ENCODE data around the gene PIEZO1. TPM values are rescaled to one million over a fixed set of nuclear protein-coding genes. Genes with fewer than 3 reads are reported as not detected.

PIEZO1 gene
- total and polyA plus RNA-seq, 2 donors (not counting 1 experiment from before 2014, with no cell fraction given), result 108 to 331 TPM

GRCh38 chr16:88691129-88691813, 93.7 kb downstream of the PIEZO1 start:
- ChIA-PET POLR2A (interaction anchor here (1.4 to 1.7 kb wide), 2 partner anchors 10 kb away, joined by 8 to 9 read pairs; no protein-coding TSS in a partner anchor), CTCF (interaction anchor here (0.7 to 1.3 kb wide), 2 partner anchors 10 to 46 kb away, joined by 3 to 4 read pairs; no protein-coding TSS in a partner anchor)
- no peak overlapping the region for H3K4me3 Mint-ChIP-seq
- intact Hi-C loops (cut with micrococcal nuclease), result no loop called here
- no peaks in the 10 kb centered on the region for H3K27me3 Mint-ChIP-seq
- TF ChIP-seq CTCF (IDR thresholded peaks at IDR 0.05) (no peak), EZH2 (IDR thresholded peaks at IDR 0.05; ENCODE audit: borderline replicate concordance, insufficient read depth, low read depth, low read length, poor library complexity, severe bottlenecking) (no peak)
- no peak overlapping the region for H3K4me3 ChIP-seq (ENCODE audit: control extremely low read depth in 1 of 5, extremely low read depth in 1 of 5, insufficient read depth in 1 of 5, low read depth in 2 of 5, low read length in 4 of 5)
- H3K4me1 Mint-ChIP-seq, result peaks cover 27% of the 10 kb centered on the region
- peaks cover 13% of the 10 kb centered on the region for H4K20me1 ChIP-seq (ENCODE audit: control insufficient read depth, insufficient read depth, low read length, poor library complexity, severe bottlenecking)
- H3K9me3 ChIP-seq (ENCODE audit: control extremely low read depth in 1 of 3, control insufficient read depth in 2 of 3, insufficient read depth in 1 of 3, low read length in 2 of 3), result peaks cover 0 to 4% (median 0%) of the 10 kb centered on the region in 3 donors
- H3K4me2 ChIP-seq (replicated peaks; ENCODE audit: low read depth, low read length, poor library complexity, severe bottlenecking), result peak overlapping the region; percentile 73
- DNase-seq, result no peak
- H3K36me3 ChIP-seq (replicated peaks in 1 of 2; ENCODE audit: control extremely low read depth in 1 of 2, control insufficient read depth in 1 of 2, extremely low read depth in 1 of 2, insufficient read depth in 2 of 2, low read length in 1 of 2), result peaks cover 0 to 13% of the 10 kb centered on the region in 2 experiments
- 92% methylated on average over 33 of the region's 33 CpGs for WGBS (ENCODE audit: insufficient coverage)
- H3K27ac Mint-ChIP-seq, result peak overlapping the region; percentile 66
- ATAC-seq (ENCODE audit: low read depth), result no peak
- H3K4me1 ChIP-seq (ENCODE audit: control insufficient read depth in 2 of 2, insufficient read depth in 2 of 2, low read length in 2 of 2), result peaks cover 23 to 45% of the 10 kb centered on the region in 2 donors
- no peak overlapping the region for H3K9ac ChIP-seq (ENCODE audit: low read length)
- H3K27me3 ChIP-seq (replicated peaks in 1 of 4; ENCODE audit: control extremely low read depth in 1 of 4, control insufficient read depth in 3 of 4, insufficient read depth in 4 of 4, low read length in 3 of 4), result no peaks in the 10 kb centered on the region
- no peak overlapping the region for H3K27ac ChIP-seq (ENCODE audit: low read length in 2 of 2)
- peaks cover 2% of the 10 kb centered on the region for H3K79me2 ChIP-seq (ENCODE audit: control insufficient read depth, insufficient read depth, low read length)
- H2AFZ ChIP-seq (ENCODE audit: insufficient read depth, low read depth, low read length, poor library complexity, severe bottlenecking), result no peak overlapping the region
- H3K9me3 Mint-ChIP-seq (ENCODE audit: insufficient read depth), result no peaks in the 10 kb centered on the region

Data from B cell (primary cell).